K562 (cell line): ENCODE measurements around the gene PPP1R16B. TPM values are rescaled to one million over a fixed set of nuclear protein-coding genes. Genes with fewer than 3 reads are reported as not detected.

ENCODE experiments used
- HDAC2 ChIP-seq: fragments of 450-650 bp; IDR thresholded peaks from 2 replicates; pipeline ENCODE4 v1.6.1; 2016; ENCODE audit warnings: mild to moderate bottlenecking
- ID3 ChIP-seq, 2 experiments: fragments of 250-450 bp in 1 of 2; fragments of 450-650 bp in 1 of 2; sonication (Bioruptor Pico) in 1 of 2; IDR thresholded peaks; 2 replicates each; pipeline versions ENCODE4 v1.6.1 to v1.8.0; 2016 to 2021; ENCODE audit warnings: mild to moderate bottlenecking in 2 of 2, moderate library complexity in 2 of 2, missing compliant biosample characterization in 1 of 2, missing genetic modification characterization in 1 of 2
- KDM1A ChIP-seq, 2 experiments: fragments of 450-650 bp; IDR thresholded peaks; 2 replicates each; pipeline ENCODE4 v1.6.1; 2016; ENCODE audit warnings: mild to moderate bottlenecking in 2 of 2
- MCM5 ChIP-seq: fragments of 450-650 bp; IDR thresholded peaks from 2 replicates; pipeline ENCODE4 v1.6.1; 2016; ENCODE audit warnings: low read depth
- NEUROD1 ChIP-seq: fragments of 150-350 bp; IDR thresholded peaks from 2 replicates; pipeline ENCODE4 v1.6.1; 2014; ENCODE audit warnings: borderline replicate concordance, low read length, low read depth; ENCODE audit not compliant: partially characterized antibody
- RBM25 ChIP-seq: fragments of 200-400 bp; formaldehyde crosslinking; IDR thresholded peaks from 2 replicates; pipeline ENCODE4 v1.6.1; 2018; ENCODE audit warnings: low read length, low read depth, moderate library complexity; ENCODE audit not compliant: severe bottlenecking
- SMAD4 ChIP-seq: fragments of 250-450 bp; sonication (Bioruptor Pico); conservative IDR thresholded peaks from 2 replicates; pipeline ENCODE4 v1.8.0; 2021; ENCODE audit warnings: inconsistent platforms, mild to moderate bottlenecking, moderate library complexity
- TEAD1 ChIP-seq, 2 experiments: fragments of 450-650 bp in 1 of 2; sonication (generic) in 1 of 2; formaldehyde crosslinking; IDR thresholded peaks; 2 replicates each; pipeline versions ENCODE4 v1.4.0 to v1.8.0; 2020 to 2022; ENCODE audit warnings: mild to moderate bottlenecking in 2 of 2, missing genetic modification reagents in 1 of 2
- ZBTB1 ChIP-seq: sonication (generic); formaldehyde crosslinking; IDR thresholded peaks from 2 replicates; pipeline ENCODE4 v1.8.1; 2023; ENCODE audit warnings: missing genetic modification reagents, low read depth, mild to moderate bottlenecking, borderline replicate concordance
- ZNF253 ChIP-seq: fragments of 250-450 bp; sonication (Bioruptor Pico); conservative IDR thresholded peaks from 2 replicates; pipeline ENCODE4 v1.6.1; 2021; ENCODE audit warnings: mild to moderate bottlenecking
- ZNF445 ChIP-seq: fragments of 250-450 bp; sonication (Bioruptor Pico); IDR thresholded peaks from 2 replicates; pipeline ENCODE4 v1.4.0; 2020; ENCODE audit warnings: low read depth, mild to moderate bottlenecking, moderate library complexity
- polyA plus RNA-seq, 8 experiments: library from polyadenylated mRNA; depleted of rRNA in 4 of 8; stranded (reverse) in 5 of 8; unstranded in 3 of 8; fragments of >200 nt; fragmentation: Nextera tagmentation in 2 of 8; fragmentation: Illumina TruSeq in 1 of 8; extraction: Ambion mirVana in 2 of 8; extraction: Trizol in 1 of 8; gene quantifications; 2 replicates each; pipeline versions ENCODE4 v1.2.1 to v1.2.3, GENCODE V29; 2011 to 2014; ENCODE audit warnings: inconsistent platforms in 1 of 8, missing spikeins in 1 of 8
- total RNA-seq, 7 experiments: library from RNA; depleted of rRNA in 6 of 7; stranded (reverse); fragments of >200 nt in 6 of 7; fragmentation: Illumina TruSeq in 2 of 7; extraction: Trizol in 2 of 7; gene quantifications; 2 replicates each; pipeline versions ENCODE4 v1.2.1 to v1.2.3, GENCODE V29; 2011 to 2021; ENCODE audit warnings: low replicate concordance in 1 of 7
- TF ChIP-seq, protein P1 (sequence below), 2 experiments: fragments of 450-650 bp; IDR thresholded peaks; 2 replicates each; pipeline ENCODE4 v1.6.1; 2016; ENCODE audit warnings: mild to moderate bottlenecking in 2 of 2, borderline replicate concordance in 1 of 2, low read depth in 1 of 2, moderate library complexity in 1 of 2
- TF ChIP-seq, protein P2 (sequence below): sonication (generic); formaldehyde crosslinking; IDR thresholded peaks from 2 replicates; pipeline ENCODE4 v1.8.0; 2023; ENCODE audit warnings: mild to moderate bottlenecking, missing genetic modification reagents

The PPP1R16B gene
- total and polyA plus RNA-seq, 9 of the 15 experiments (the other 6 are each of a cell fraction or from before 2014, with no cell fraction given), result 1.5 to 11.5 (median 6.8) TPM

- TF ChIP-seq, protein P1, sequence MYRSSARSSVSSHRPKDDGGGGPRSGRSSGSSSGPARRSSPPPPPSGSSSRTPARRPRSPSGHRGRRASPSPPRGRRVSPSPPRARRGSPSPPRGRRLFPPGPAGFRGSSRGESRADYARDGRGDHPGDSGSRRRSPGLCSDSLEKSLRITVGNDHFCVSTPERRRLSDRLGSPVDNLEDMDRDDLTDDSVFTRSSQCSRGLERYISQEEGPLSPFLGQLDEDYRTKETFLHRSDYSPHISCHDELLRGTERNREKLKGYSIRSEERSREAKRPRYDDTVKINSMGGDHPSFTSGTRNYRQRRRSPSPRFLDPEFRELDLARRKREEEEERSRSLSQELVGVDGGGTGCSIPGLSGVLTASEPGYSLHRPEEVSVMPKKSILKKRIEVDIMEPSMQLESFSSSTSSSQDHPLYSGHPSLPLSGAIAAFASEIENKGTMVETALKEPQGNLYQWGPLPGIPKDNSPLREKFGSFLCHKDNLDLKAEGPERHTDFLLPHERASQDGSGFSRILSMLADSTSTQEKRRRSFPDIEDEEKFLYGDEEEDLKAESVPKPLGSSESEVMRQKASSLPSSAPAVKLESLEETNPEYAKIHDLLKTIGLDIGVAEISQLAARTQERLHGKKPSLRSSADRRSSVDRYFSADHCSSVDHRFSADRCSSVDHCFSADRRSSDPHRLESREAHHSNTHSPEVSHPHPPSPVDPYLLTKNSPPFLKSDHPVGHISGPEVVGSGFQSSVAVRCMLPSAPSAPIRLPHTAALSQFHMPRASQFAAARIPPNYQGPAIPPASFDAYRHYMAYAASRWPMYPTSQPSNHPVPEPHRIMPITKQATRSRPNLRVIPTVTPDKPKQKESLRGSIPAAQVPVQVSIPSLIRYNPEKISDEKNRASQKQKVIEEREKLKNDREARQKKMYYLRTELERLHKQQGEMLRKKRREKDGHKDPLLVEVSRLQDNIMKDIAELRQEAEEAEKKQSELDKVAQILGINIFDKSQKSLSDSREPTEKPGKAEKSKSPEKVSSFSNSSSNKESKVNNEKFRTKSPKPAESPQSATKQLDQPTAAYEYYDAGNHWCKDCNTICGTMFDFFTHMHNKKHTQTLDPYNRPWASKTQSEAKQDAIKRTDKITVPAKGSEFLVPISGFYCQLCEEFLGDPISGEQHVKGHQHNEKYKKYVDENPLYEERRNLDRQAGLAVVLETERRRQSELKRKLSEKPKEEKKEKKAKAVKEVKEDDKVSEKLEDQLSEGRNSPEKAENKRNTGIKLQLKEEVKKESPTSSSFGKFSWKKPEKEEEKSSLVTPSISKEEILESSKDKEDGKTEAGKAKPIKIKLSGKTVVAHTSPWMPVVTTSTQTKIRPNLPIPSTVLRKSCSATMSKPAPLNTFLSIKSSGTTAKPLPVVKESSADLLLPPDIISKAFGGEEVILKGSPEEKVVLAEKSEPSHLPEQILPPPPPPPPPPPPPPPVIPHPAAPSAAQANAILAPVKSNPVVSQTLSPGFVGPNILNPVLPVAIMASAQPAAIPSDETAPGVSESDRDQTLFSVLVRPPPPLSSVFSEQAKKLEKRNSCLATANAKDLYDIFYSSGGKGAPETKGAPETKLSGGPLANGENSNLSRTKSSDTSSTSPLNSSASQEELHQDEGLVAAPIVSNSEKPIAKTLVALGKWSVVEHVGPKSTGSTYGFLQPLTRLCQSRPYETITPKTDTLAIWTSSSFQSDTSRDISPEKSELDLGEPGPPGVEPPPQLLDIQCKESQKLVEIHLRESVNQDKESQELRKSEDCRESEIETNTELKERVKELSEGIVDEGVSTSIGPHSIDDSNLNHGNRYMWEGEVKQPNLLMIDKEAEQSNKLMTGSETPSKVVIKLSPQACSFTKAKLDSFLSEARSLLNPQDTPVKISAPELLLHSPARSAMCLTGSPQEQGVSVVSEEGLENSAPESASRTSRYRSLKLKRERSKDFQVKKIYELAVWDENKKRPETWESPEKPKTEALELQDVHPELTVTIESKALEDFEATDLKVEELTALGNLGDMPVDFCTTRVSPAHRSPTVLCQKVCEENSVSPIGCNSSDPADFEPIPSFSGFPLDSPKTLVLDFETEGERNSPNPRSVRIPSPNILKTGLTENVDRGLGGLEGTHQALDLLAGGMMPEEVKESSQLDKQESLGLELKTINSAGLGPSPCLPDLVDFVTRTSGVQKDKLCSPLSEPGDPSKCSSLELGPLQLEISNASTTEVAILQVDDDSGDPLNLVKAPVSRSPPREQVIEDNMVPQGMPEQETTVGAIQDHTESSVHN (IDR thresholded peaks at IDR 0.05; ENCODE audit: borderline replicate concordance in 1 of 2, low read depth in 1 of 2), result no peak
- TF ChIP-seq ZBTB1 (CRISPR knock-in tag) (no peak), ID3 (CRISPR knock-in tag; IDR thresholded peaks at IDR 0.05) (no peak), ID3 (tag; IDR thresholded peaks at IDR 0.05) (no peak), ZNF253 (CRISPR knock-in tag) (no peak), SMAD4 (0 out of 2 replicates have a peak, but pooled peaks have one; percentile 13), RBM25 (peak; percentile 82), KDM1A (IDR thresholded peaks at IDR 0.05) (peak in 1 of 2 experiments; percentile 61; a peak in 1 of 4 replicates), MCM5 (no peak), ZNF445 (no peak), TEAD1 (CRISPR knock-in tag; IDR thresholded peaks at IDR 0.05) (no peak), NEUROD1 (no peak), HDAC2 (0 out of 2 replicates have a peak, but pooled peaks have one; percentile 40)
- TF ChIP-seq, protein P2, sequence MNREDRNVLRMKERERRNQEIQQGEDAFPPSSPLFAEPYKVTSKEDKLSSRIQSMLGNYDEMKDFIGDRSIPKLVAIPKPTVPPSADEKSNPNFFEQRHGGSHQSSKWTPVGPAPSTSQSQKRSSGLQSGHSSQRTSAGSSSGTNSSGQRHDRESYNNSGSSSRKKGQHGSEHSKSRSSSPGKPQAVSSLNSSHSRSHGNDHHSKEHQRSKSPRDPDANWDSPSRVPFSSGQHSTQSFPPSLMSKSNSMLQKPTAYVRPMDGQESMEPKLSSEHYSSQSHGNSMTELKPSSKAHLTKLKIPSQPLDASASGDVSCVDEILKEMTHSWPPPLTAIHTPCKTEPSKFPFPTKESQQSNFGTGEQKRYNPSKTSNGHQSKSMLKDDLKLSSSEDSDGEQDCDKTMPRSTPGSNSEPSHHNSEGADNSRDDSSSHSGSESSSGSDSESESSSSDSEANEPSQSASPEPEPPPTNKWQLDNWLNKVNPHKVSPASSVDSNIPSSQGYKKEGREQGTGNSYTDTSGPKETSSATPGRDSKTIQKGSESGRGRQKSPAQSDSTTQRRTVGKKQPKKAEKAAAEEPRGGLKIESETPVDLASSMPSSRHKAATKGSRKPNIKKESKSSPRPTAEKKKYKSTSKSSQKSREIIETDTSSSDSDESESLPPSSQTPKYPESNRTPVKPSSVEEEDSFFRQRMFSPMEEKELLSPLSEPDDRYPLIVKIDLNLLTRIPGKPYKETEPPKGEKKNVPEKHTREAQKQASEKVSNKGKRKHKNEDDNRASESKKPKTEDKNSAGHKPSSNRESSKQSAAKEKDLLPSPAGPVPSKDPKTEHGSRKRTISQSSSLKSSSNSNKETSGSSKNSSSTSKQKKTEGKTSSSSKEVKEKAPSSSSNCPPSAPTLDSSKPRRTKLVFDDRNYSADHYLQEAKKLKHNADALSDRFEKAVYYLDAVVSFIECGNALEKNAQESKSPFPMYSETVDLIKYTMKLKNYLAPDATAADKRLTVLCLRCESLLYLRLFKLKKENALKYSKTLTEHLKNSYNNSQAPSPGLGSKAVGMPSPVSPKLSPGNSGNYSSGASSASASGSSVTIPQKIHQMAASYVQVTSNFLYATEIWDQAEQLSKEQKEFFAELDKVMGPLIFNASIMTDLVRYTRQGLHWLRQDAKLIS (CRISPR knock-in tag), result no peak
Observed at GRCh38 chr20:38856570-38856969, 51.1 kb downstream of the PPP1R16B start (continued).
